Left ventricle myocardium inferior (tissue), 1 donor: ENCODE measurements around the gene SNRNP40. TPM values are rescaled to one million over a fixed set of nuclear protein-coding genes. Genes with fewer than 3 reads are reported as not detected.

Source experiments
- DNase-seq: peaks from one replicate; pipeline ENCODE4 v3.0.0-alpha.2; 2020
- H3K27ac ChIP-seq: fragments of 200-600 bp; replicated peaks from 2 replicates; pipeline ENCODE4 v1.8.0; 2021
- H3K27me3 ChIP-seq: fragments of 200-600 bp; 2 replicates; pipeline ENCODE4 v1.8.0; 2021; ENCODE audit warnings: low read depth
- H3K36me3 ChIP-seq: fragments of 200-600 bp; 2 replicates; pipeline ENCODE4 v1.8.0; 2021
- H3K4me1 ChIP-seq: fragments of 200-600 bp; 2 replicates; pipeline ENCODE4 v1.8.0; 2021
- H3K4me3 ChIP-seq: fragments of 200-600 bp; 2 replicates; pipeline ENCODE4 v1.8.0; 2021; ENCODE audit warnings: mild to moderate bottlenecking, moderate library complexity
- H3K9me3 ChIP-seq: fragments of 200-600 bp; replicated peaks from 2 replicates; pipeline ENCODE4 v1.8.0; 2021
- CTCF ChIP-seq: fragments of 200-600 bp; IDR thresholded peaks from 2 replicates; pipeline ENCODE4 v1.8.0; 2021; ENCODE audit warnings: antibody characterized with exemption, mild to moderate bottlenecking, borderline replicate concordance
- intact Hi-C: fragments of 100-400 bp; cut with micrococcal nuclease; formaldehyde crosslinking; loops from one replicate; pipeline ENCODE4 v1.11.0; 2022
- total RNA-seq: library from RNA; stranded (reverse); fragmentation: NEBNext Ultra II Directional; extraction: Animal tissue kit (Norgen Biotek cat#: 25700); gene quantifications from one replicate; pipeline ENCODE4 v1.2.1, GENCODE V29; 2021
- donor health status: DM: no; HTN: yes; CAD: no; lungs with severe emphysema.

Gene SNRNP40
- total RNA-seq, 1 donor from 2014 or later: 19.7 TPM

- no peak for DNase-seq
- peaks cover 11% of the 10 kb centered on the region for H3K4me1 ChIP-seq
- intact Hi-C loops: no loop called here
- no peak for TF ChIP-seq CTCF
- H3K4me3 ChIP-seq: no peak overlapping the region
- H3K9me3 ChIP-seq: no peaks in the 10 kb centered on the region
- H3K27me3 ChIP-seq: no peaks in the 10 kb centered on the region
- no peak overlapping the region for H3K27ac ChIP-seq
- peaks cover 3% of the 10 kb centered on the region for H3K36me3 ChIP-seq
These were observed 30.8 kb upstream of the SNRNP40 start for GRCh38 chr1:31327381-31327780.

GRCh38 chr1:31326461-31326860, 29.9 kb upstream of the SNRNP40 start:
- Histone ChIP-seq H3K4me3 (no peak overlapping the region), H3K9me3 (no peaks in the 10 kb centered on the region), H3K4me1 (peaks cover 11% of the 10 kb centered on the region), H3K27me3 (no peaks in the 10 kb centered on the region), H3K27ac (no peak overlapping the region), H3K36me3 (peaks cover 13% of the 10 kb centered on the region)
- intact Hi-C loops: no loop called here
- TF ChIP-seq CTCF: no peak
- DNase-seq: no peak

GRCh38 chr1:31324992-31325391, 28.4 kb upstream of the SNRNP40 start:
- H3K36me3 ChIP-seq: peaks cover 18% of the 10 kb centered on the region
- no peak overlapping the region for H3K27ac ChIP-seq
- H3K4me3 ChIP-seq: no peak overlapping the region
- intact Hi-C loops: no loop called here
- DNase-seq: no peak
- peaks cover 11% of the 10 kb centered on the region for H3K4me1 ChIP-seq
- no peaks in the 10 kb centered on the region for H3K9me3 ChIP-seq
- TF ChIP-seq CTCF: no peak
- H3K27me3 ChIP-seq: no peaks in the 10 kb centered on the region

- intact Hi-C loops: no loop called here
- no peak for DNase-seq
- H3K36me3 ChIP-seq: peaks cover 27% of the 10 kb centered on the region
These were observed 27.5 kb upstream of the SNRNP40 start for GRCh38 chr1:31324093-31324492.

GRCh38 chr1:31318146-31318545, 21.6 kb upstream of the SNRNP40 start:
- intact Hi-C loops: no loop called here
- no peaks in the 10 kb centered on the region for H3K9me3 ChIP-seq
- H3K36me3 ChIP-seq: peaks cover 61% of the 10 kb centered on the region

More at GRCh38 chr1:31324093-31324492, 27.5 kb upstream of the SNRNP40 start:
- Histone ChIP-seq H3K9me3 (no peaks in the 10 kb centered on the region), H3K27me3 (no peaks in the 10 kb centered on the region), H3K4me3 (no peak overlapping the region), H3K4me1 (peaks cover 11% of the 10 kb centered on the region), H3K27ac (no peak overlapping the region)
- no peak for TF ChIP-seq CTCF

More at GRCh38 chr1:31318146-31318545, 21.6 kb upstream of the SNRNP40 start:
- Histone ChIP-seq H3K27me3 (no peaks in the 10 kb centered on the region), H3K27ac (no peak overlapping the region), H3K4me1 (no peaks in the 10 kb centered on the region), H3K4me3 (no peak overlapping the region)
- no peak for DNase-seq
- TF ChIP-seq CTCF: no peak
